ENCODE results near the gene SCAF4.

SCAF4 gene

DNA sequence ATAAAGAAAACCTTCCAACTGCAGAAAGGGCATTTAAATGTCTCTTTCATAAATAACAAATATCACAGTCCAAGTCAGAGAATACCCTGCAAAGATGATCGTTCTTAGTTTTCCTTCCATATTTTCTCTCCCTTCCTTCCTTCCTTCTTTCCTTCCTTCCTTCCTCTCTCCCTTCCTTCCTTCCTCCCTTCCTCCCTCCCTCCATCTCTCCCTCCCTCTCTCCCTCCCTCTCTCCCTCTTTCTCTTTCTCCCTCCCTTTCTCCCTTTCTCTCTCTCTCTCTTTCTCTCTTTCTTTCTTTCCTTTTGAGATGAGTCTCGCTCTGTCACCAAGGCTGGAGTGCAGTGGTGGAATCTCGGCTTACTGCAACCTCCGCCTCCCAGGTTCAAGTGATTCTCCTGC is 29.0 kb upstream of the SCAF4 start:
- TF ChIP-seq NFIC (IDR thresholded peaks at IDR 0.05) (no peak), FOXM1 (IDR thresholded peaks at IDR 0.05; ENCODE audit: borderline replicate concordance, low read depth) (no peak), RAD21 (IDR thresholded peaks at IDR 0.05; ENCODE audit: low read depth) (no peak), TCF12 (IDR thresholded peaks at IDR 0.05; ENCODE audit: low read depth) (no peak), CREB1 (IDR thresholded peaks at IDR 0.05; ENCODE audit: low read depth) (no peak), CEBPB (IDR thresholded peaks at IDR 0.05) (no peak), ZBTB7A (IDR thresholded peaks at IDR 0.05; ENCODE audit: low read depth) (no peak), TEAD4 (IDR thresholded peaks at IDR 0.05) (no peak), YY1 (IDR thresholded peaks at IDR 0.05; ENCODE audit: low read depth) (no peak), EGR1 (IDR thresholded peaks at IDR 0.05) (no peak)
- TF ChIP-seq, protein P1, sequence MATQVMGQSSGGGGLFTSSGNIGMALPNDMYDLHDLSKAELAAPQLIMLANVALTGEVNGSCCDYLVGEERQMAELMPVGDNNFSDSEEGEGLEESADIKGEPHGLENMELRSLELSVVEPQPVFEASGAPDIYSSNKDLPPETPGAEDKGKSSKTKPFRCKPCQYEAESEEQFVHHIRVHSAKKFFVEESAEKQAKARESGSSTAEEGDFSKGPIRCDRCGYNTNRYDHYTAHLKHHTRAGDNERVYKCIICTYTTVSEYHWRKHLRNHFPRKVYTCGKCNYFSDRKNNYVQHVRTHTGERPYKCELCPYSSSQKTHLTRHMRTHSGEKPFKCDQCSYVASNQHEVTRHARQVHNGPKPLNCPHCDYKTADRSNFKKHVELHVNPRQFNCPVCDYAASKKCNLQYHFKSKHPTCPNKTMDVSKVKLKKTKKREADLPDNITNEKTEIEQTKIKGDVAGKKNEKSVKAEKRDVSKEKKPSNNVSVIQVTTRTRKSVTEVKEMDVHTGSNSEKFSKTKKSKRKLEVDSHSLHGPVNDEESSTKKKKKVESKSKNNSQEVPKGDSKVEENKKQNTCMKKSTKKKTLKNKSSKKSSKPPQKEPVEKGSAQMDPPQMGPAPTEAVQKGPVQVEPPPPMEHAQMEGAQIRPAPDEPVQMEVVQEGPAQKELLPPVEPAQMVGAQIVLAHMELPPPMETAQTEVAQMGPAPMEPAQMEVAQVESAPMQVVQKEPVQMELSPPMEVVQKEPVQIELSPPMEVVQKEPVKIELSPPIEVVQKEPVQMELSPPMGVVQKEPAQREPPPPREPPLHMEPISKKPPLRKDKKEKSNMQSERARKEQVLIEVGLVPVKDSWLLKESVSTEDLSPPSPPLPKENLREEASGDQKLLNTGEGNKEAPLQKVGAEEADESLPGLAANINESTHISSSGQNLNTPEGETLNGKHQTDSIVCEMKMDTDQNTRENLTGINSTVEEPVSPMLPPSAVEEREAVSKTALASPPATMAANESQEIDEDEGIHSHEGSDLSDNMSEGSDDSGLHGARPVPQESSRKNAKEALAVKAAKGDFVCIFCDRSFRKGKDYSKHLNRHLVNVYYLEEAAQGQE (IDR thresholded peaks at IDR 0.05; ENCODE audit: low read depth) = no peak
- TF ChIP-seq, protein P2, sequence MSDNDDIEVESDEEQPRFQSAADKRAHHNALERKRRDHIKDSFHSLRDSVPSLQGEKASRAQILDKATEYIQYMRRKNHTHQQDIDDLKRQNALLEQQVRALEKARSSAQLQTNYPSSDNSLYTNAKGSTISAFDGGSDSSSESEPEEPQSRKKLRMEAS (IDR thresholded peaks at IDR 0.05) = no peak
- TF ChIP-seq, protein P3, sequence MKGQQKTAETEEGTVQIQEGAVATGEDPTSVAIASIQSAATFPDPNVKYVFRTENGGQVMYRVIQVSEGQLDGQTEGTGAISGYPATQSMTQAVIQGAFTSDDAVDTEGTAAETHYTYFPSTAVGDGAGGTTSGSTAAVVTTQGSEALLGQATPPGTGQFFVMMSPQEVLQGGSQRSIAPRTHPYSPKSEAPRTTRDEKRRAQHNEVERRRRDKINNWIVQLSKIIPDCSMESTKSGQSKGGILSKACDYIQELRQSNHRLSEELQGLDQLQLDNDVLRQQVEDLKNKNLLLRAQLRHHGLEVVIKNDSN (IDR thresholded peaks at IDR 0.05) = no peak

DNA sequence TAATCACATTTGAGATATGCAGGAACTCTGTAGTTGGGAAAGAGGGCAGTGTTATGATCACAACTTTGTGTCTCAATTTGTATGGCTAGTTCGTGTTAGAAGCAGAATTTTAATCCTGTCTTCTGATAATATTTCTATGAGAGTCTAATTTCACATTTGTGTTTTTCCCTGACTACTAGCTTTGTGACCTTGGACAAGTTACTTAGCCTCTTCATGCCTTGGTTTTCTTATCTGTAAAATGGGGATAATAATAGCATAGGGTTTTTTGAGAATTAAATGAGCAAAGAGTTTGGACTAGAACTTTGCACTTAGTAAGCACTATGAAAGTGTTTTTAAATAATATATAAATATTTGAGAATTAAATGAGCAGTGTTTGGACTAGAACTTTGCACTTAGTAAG is 24.9 kb upstream of the SCAF4 start:
- TF ChIP-seq NFIC (IDR thresholded peaks at IDR 0.05) = no peak
- no peak for TF ChIP-seq RAD21 (IDR thresholded peaks at IDR 0.05; ENCODE audit: low read depth)
- TF ChIP-seq TCF12 (IDR thresholded peaks at IDR 0.05; ENCODE audit: low read depth) = no peak
- TF ChIP-seq FOXM1 (IDR thresholded peaks at IDR 0.05; ENCODE audit: borderline replicate concordance, low read depth) = no peak
- TF ChIP-seq, protein P3 (IDR thresholded peaks at IDR 0.05) = no peak
- TF ChIP-seq ZBTB7A (IDR thresholded peaks at IDR 0.05; ENCODE audit: low read depth) = no peak
- TF ChIP-seq, protein P1 (IDR thresholded peaks at IDR 0.05; ENCODE audit: low read depth) = no peak
- no peak for TF ChIP-seq CEBPB (IDR thresholded peaks at IDR 0.05)
- no peak for TF ChIP-seq CREB1 (IDR thresholded peaks at IDR 0.05; ENCODE audit: low read depth)

DNA sequence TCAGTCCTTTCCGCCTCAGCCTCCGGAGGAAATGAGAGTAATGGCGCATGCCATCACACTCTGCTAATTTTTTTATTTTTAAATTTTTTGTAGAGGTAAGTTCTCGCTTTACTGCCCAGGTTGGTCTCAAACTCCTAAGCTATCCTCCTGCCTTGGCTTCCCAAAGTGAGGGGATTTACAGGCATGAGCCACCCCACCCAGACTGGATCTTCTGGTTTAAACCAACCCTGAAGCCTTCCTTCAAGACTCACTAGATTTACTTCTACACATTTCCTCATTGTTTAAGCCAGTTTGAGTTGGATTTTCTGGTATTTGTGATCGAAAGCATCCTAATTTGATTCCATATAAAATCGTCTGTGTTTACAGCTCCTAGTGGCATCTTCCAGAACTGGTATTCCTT is 23.1 kb upstream of the SCAF4 start:
- TF ChIP-seq EP300 (IDR thresholded peaks at IDR 0.05; ENCODE audit: borderline replicate concordance) = no peak
- no peak for TF ChIP-seq CEBPB (IDR thresholded peaks at IDR 0.05)
- TF ChIP-seq TCF12 (IDR thresholded peaks at IDR 0.05; ENCODE audit: low read depth) = no peak
- TF ChIP-seq, protein P1 (IDR thresholded peaks at IDR 0.05; ENCODE audit: low read depth) = no peak
- no peak for TF ChIP-seq RAD21 (IDR thresholded peaks at IDR 0.05; ENCODE audit: low read depth)
- TF ChIP-seq CREB1 (IDR thresholded peaks at IDR 0.05; ENCODE audit: low read depth) = no peak
- TF ChIP-seq NFIC (IDR thresholded peaks at IDR 0.05) = no peak
- TF ChIP-seq EGR1 (IDR thresholded peaks at IDR 0.05) = no peak
- TF ChIP-seq, protein P2 (IDR thresholded peaks at IDR 0.05) = no peak
- TF ChIP-seq FOXM1 (IDR thresholded peaks at IDR 0.05; ENCODE audit: borderline replicate concordance, low read depth) = no peak
- TF ChIP-seq ZBTB7A (IDR thresholded peaks at IDR 0.05; ENCODE audit: low read depth) = no peak
- TF ChIP-seq YY1 (IDR thresholded peaks at IDR 0.05; ENCODE audit: low read depth) = no peak
- no peak for TF ChIP-seq TAF1 (IDR thresholded peaks at IDR 0.05; ENCODE audit: low read depth)

DNA sequence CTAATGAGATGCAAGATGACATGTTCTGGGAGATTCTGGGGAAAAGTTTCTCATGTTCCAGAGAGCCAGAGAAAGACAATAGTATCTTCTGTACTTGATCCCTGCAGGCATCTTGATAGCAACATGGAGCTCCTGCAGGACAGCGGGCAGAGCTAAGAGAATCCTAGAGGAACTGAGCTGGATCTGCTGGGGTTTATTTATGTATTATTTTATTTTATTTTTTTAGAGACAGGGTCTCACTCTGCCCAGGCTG is 22.7 kb upstream of the SCAF4 start:
- TF ChIP-seq, protein P1 (IDR thresholded peaks at IDR 0.05; ENCODE audit: low read depth) = no peak
- TF ChIP-seq FOXM1 (IDR thresholded peaks at IDR 0.05; ENCODE audit: borderline replicate concordance, low read depth) = no peak
- TF ChIP-seq EGR1 (IDR thresholded peaks at IDR 0.05) = no peak
- no peak for TF ChIP-seq TCF12 (IDR thresholded peaks at IDR 0.05; ENCODE audit: low read depth)
- TF ChIP-seq, protein P3 (IDR thresholded peaks at IDR 0.05) = no peak
- TF ChIP-seq ZBTB7A (IDR thresholded peaks at IDR 0.05; ENCODE audit: low read depth) = no peak
- TF ChIP-seq RAD21 (IDR thresholded peaks at IDR 0.05; ENCODE audit: low read depth) = no peak
- TF ChIP-seq TEAD4 (IDR thresholded peaks at IDR 0.05) = no peak
